IMR-90 (cell line): ENCODE results near the gene SLC25A17. TPM values are rescaled to one million over a fixed set of nuclear protein-coding genes. Genes with fewer than 3 reads are reported as not detected.
A peak's percentile ranks its signal among the peaks of the same experiment; 100 is the strongest.

Experiments
- ATAC-seq: fragments of 200-7000 bp; cut with Tn5 transposase; 2 replicates; pipeline ENCODE4 v1.9.1; 2020; ENCODE audit warnings: low read depth, mild to moderate bottlenecking, moderate library complexity
- BruUV-seq: library from RNA; stranded (reverse); fragments of 400-500 nt; replicated peaks from 2 replicates; lab custom pipeline; 2021; lab: Mats Ljungman, UMichigan
- CTCF ChIA-PET: fragments of 300-600 bp; formaldehyde crosslinking; extraction: SDS; loops from one replicate; lab custom pipeline; 2021; ENCODE audit warnings: antibody characterized with exemption; lab: Yijun Ruan, JAX
- POLR2A ChIA-PET: fragments of 300-600 bp; sonication (Branson Sonifier 250); formaldehyde crosslinking; loops from one replicate; lab custom pipeline; 2022; ENCODE audit warnings: antibody characterized with exemption; ENCODE audit not compliant: unreplicated experiment; lab: Charles Lee
- DNase-seq: peaks from one replicate; pipeline ENCODE4 v3.0.0; 2013
- H2AFZ ChIP-seq: replicated peaks from 2 replicates; pipeline ENCODE3; 2013; ENCODE audit warnings: low read length, mild to moderate bottlenecking; ENCODE audit not compliant: poor library complexity
- H2AK5ac ChIP-seq: 2 replicates; pipeline ENCODE4 v1.6.1; 2013; ENCODE audit warnings: low read depth, low read length, inconsistent platforms
- H2AK9ac ChIP-seq: replicated peaks from 2 replicates; pipeline ENCODE3; 2013; ENCODE audit warnings: mild to moderate bottlenecking, low read depth, low read length, moderate library complexity; ENCODE audit not compliant: poor library complexity
- H2BK120ac ChIP-seq: 2 replicates; pipeline ENCODE4 v1.6.1; 2013; ENCODE audit warnings: low read depth, low read length, inconsistent platforms
- H2BK15ac ChIP-seq: 3 replicates; pipeline ENCODE4 v1.6.1; 2013; ENCODE audit warnings: low read depth, low read length, inconsistent platforms
- H2BK20ac ChIP-seq: 2 replicates; pipeline ENCODE4 v1.6.1; 2013; ENCODE audit warnings: low read depth, mild to moderate bottlenecking, inconsistent platforms, low read length, moderate library complexity
- H2BK5ac ChIP-seq: 2 replicates; pipeline ENCODE4 v1.6.1; 2013; ENCODE audit warnings: mild to moderate bottlenecking, low read depth, low read length, inconsistent platforms; ENCODE audit not compliant: poor library complexity, severe bottlenecking
- H3K14ac ChIP-seq: replicated peaks from 2 replicates; pipeline ENCODE4 v1.6.1; 2013; ENCODE audit warnings: low read depth, low read length, inconsistent platforms
- H3K18ac ChIP-seq: 2 replicates; pipeline ENCODE4 v1.6.1; 2013; ENCODE audit warnings: low read depth, low read length, control low read depth
- H3K23ac ChIP-seq: 2 replicates; pipeline ENCODE4 v1.6.1; 2013; ENCODE audit warnings: low read depth, low read length, inconsistent platforms
- H3K27ac ChIP-seq: 2 replicates; pipeline ENCODE4 v1.5.1; 2013; ENCODE audit warnings: mild to moderate bottlenecking, control low read depth, low read length; ENCODE audit not compliant: insufficient read depth
- H3K27me3 ChIP-seq: 2 replicates; pipeline ENCODE4 v1.6.1; 2013; ENCODE audit warnings: low read length; ENCODE audit not compliant: control insufficient read depth, insufficient read depth
- H3K36me3 ChIP-seq: 2 replicates; pipeline ENCODE4 v1.6.1; 2013; ENCODE audit warnings: low read length, mixed read lengths; ENCODE audit not compliant: control insufficient read depth, insufficient read depth
- H3K4ac ChIP-seq: 2 replicates; pipeline ENCODE4 v1.6.1; 2013; ENCODE audit warnings: low read depth, low read length, inconsistent platforms
- H3K4me1 ChIP-seq: 2 replicates; pipeline ENCODE4 v1.6.1; 2013; ENCODE audit warnings: low read length, mixed read lengths; ENCODE audit not compliant: control insufficient read depth, insufficient read depth
- H3K4me2 ChIP-seq: 2 replicates; pipeline ENCODE4 v1.6.1; 2013; ENCODE audit warnings: low read depth, mild to moderate bottlenecking, control low read depth, low read length, moderate library complexity
- H3K4me3 ChIP-seq: 2 replicates; pipeline ENCODE4 v1.5.1; 2013; ENCODE audit warnings: low read depth, mild to moderate bottlenecking, control low read depth, low read length, moderate library complexity; ENCODE audit not compliant: insufficient read depth
- H3K56ac ChIP-seq: 2 replicates; pipeline ENCODE4 v1.6.1; 2013; ENCODE audit warnings: low read length, inconsistent platforms; ENCODE audit not compliant: insufficient read depth; ENCODE audit errors: extremely low read depth
- H3K79me1 ChIP-seq, 2 experiments: 2 replicates each; pipeline ENCODE4 v1.6.1; 2013; ENCODE audit warnings: low read length in 2 of 2, inconsistent platforms in 1 of 2, low read depth in 1 of 2
- H3K9ac ChIP-seq: 2 replicates; pipeline ENCODE4 v1.6.1; 2013; ENCODE audit warnings: low read depth, low read length, control low read depth
- H3K9me1 ChIP-seq: 2 replicates; pipeline ENCODE4 v1.6.1; 2013; ENCODE audit warnings: low read length, inconsistent platforms; ENCODE audit not compliant: insufficient read depth
- H3K9me3 ChIP-seq: 2 replicates; pipeline ENCODE4 v1.6.1; 2013; ENCODE audit warnings: low read length; ENCODE audit not compliant: control insufficient read depth, insufficient read depth
- H4K20me1 ChIP-seq: 2 replicates; pipeline ENCODE4 v1.6.1; 2013; ENCODE audit warnings: low read length, inconsistent platforms; ENCODE audit not compliant: insufficient read depth
- H4K5ac ChIP-seq: 2 replicates; pipeline ENCODE4 v1.6.1; 2013; ENCODE audit warnings: mild to moderate bottlenecking, low read depth, low read length, control low read depth
- H4K8ac ChIP-seq, 2 experiments: 2 replicates each; pipeline ENCODE4 v1.6.1; 2013; ENCODE audit warnings: low read depth in 2 of 2, low read length in 2 of 2, control low read depth in 1 of 2, inconsistent platforms in 1 of 2
- H4K91ac ChIP-seq: 2 replicates; pipeline ENCODE4 v1.6.1; 2013; ENCODE audit warnings: low read depth, low read length, inconsistent platforms; ENCODE audit not compliant: insufficient read depth
- RCOR1 ChIP-seq: IDR thresholded peaks from 2 replicates; pipeline ENCODE4 v1.6.1; 2012; ENCODE audit warnings: mild to moderate bottlenecking, low read length, improper control_type of control experiment; ENCODE audit not compliant: insufficient replicate concordance
- SMC3 ChIP-seq: fragments of 150-350 bp; IDR thresholded peaks from 2 replicates; pipeline ENCODE4 v1.6.1; 2016; ENCODE audit warnings: low read depth, mild to moderate bottlenecking, antibody characterized with exemption, low read length, moderate library complexity
- WGBS, 2 experiments: methylation state at CpG; one replicate each; pipeline versions ENCODE4 v1.1.5 to v1.1.7; 2013; ENCODE audit warnings: missing lambda C conversion rate in 2 of 2; ENCODE audit not compliant: insufficient read length in 1 of 2; ENCODE audit errors: extremely low coverage in 2 of 2; 5-methylcytosine and 5-hydroxymethylcytosine counted together
- dilution Hi-C: fragments of 300-500 bp; cut with HindIII; formaldehyde crosslinking; loops from one replicate; pipeline ENCODE4 v1.14.3; 2018; ENCODE audit warnings: low sequenced_read_pairs; ENCODE audit not compliant: unreplicated experiment
- in situ Hi-C: fragments of 300-500 bp; cut with MboI; formaldehyde crosslinking; loops from 3 replicates; pipeline ENCODE4 v1.14.3; 2019; ENCODE audit warnings: low sequenced_read_pairs, inconsistent platforms, mixed read lengths
- intact Hi-C: fragments of 100-400 bp; cut with micrococcal nuclease; formaldehyde crosslinking; loops from 2 replicates; pipeline ENCODE4 v1.10.0; 2022
- polyA plus RNA-seq, 3 experiments: library from polyadenylated mRNA; depleted of rRNA; stranded (reverse); fragments of >200 nt; gene quantifications; 2 replicates each; pipeline ENCODE4 v1.2.3, GENCODE V29; 2012; ENCODE audit warnings: low replicate concordance in 1 of 3
- total RNA-seq: library from RNA; depleted of rRNA; stranded (reverse); fragments of >200 nt; gene quantifications from 2 replicates; pipeline ENCODE4 v1.2.3, GENCODE V29; 2012
- TF ChIP-seq, protein P1 (sequence below): fragments of 150-350 bp; IDR thresholded peaks from 2 replicates; pipeline ENCODE4 v1.6.1; 2016; ENCODE audit warnings: low read depth, mild to moderate bottlenecking, low read length, moderate library complexity, borderline replicate concordance

The SLC25A17 gene
- total and polyA plus RNA-seq, 2 of the 4 experiments (the other 2 are of a cell fraction) = 19.6 to 36.0 TPM

DNA sequence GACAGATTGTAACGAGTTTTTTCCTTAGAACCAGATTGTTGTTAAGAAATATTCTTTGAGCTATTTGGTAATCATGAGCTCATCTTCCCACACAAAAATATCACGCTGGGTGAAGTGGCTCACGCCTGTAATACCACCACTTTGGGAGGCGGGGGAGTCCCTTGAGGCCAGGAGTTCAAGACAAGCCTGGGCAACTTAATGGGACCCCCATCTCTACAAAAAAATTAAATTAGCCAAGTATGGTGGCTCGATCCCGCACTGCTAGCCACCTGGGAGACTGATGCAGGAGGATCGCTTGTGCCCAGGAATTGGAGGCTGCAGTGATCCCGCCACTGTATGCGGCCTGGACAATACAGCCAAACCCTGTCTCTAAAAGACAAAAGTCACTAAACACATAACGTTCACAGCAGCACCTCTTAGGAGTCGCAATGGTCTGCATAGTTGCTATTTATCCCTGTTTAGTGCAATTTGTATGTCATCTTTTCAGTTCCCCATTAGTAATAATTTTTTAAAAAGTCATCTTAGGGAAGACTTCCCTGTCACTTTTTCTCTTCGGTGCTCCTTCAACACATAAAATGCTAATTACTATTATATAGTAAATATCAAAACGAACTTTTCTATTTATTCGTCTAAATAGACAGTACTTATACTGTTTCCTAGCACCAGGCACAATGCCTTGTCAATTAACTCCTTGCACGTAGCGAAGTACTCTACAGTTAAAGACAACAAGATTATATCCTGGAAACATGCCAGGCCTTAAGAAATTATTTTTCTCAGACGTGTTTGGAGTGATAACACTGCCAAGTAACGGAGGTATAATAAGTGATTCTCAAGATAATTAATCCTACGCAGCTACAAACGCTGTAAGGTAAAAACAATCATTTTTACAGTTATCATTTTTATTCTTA is 36.2 kb upstream of the SLC25A17 start:
- dilution Hi-C loops = no loop called here
- WGBS, 2 experiments = 67% methylated on average over 3 of the region's 20 CpGs; no CpG with 5 or more reads in 1 of the 2 experiments
- no peak overlapping the region for H2BK15ac ChIP-seq
- peak overlapping the region; percentile 83 for H3K9ac ChIP-seq
- H4K8ac ChIP-seq = peak overlapping the region; percentile 29 to 93; a peak in 2 of 4 replicates
- H3K14ac ChIP-seq = peak overlapping the region; percentile 80
- no peaks in the 10 kb centered on the region for H3K9me3 ChIP-seq
- peak overlapping the region; percentile 94 for H3K4me2 ChIP-seq
- no peak overlapping the region for H4K5ac ChIP-seq
- peaks cover 9% of the 10 kb centered on the region for H3K4me1 ChIP-seq
- peak overlapping the region; percentile 31; the same call in 1 of the 2 replicates for H3K4ac ChIP-seq
- POLR2A ChIA-PET = no interaction called here
- no peak overlapping the region for H3K27ac ChIP-seq
- H2BK5ac ChIP-seq = peak overlapping the region; percentile 21
- H3K79me1 ChIP-seq = peaks cover 2 to 37% of the 10 kb centered on the region in 2 experiments; a peak in 3 of 4 replicates
- H2AK5ac ChIP-seq = no peak overlapping the region
- CTCF ChIA-PET = no interaction called here
- H3K9me1 ChIP-seq = 0 out of 2 replicates have a peak, but pooled peaks cover 3% of the 10 kb centered on the region
- H3K56ac ChIP-seq = no peak overlapping the region
- in situ Hi-C loops = no loop called here
- no peak for DNase-seq
- no peak overlapping the region for H2AK9ac ChIP-seq
- TF ChIP-seq RCOR1 (no peak), SMC3 (no peak)
- TF ChIP-seq, protein P1, sequence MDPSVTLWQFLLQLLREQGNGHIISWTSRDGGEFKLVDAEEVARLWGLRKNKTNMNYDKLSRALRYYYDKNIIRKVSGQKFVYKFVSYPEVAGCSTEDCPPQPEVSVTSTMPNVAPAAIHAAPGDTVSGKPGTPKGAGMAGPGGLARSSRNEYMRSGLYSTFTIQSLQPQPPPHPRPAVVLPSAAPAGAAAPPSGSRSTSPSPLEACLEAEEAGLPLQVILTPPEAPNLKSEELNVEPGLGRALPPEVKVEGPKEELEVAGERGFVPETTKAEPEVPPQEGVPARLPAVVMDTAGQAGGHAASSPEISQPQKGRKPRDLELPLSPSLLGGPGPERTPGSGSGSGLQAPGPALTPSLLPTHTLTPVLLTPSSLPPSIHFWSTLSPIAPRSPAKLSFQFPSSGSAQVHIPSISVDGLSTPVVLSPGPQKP = no peak
- intact Hi-C loops = no loop called here
- no peaks in the 10 kb centered on the region for H3K27me3 ChIP-seq
- peak overlapping the region; percentile 90; the same call in 1 of the 2 replicates for H3K23ac ChIP-seq
- no peak for ATAC-seq
- H3K4me3 ChIP-seq = peak overlapping the region; percentile 67
- peaks cover 1% of the 10 kb centered on the region; the same call in 1 of the 2 replicates for H3K36me3 ChIP-seq
- no TSS peak for BruUV-seq
- no peak overlapping the region for H3K18ac ChIP-seq
- H4K91ac ChIP-seq = no peak overlapping the region
- no peak overlapping the region for H2BK20ac ChIP-seq
- H2AFZ ChIP-seq = no peak overlapping the region
- peaks cover 44% of the 10 kb centered on the region for H4K20me1 ChIP-seq
- no peak overlapping the region for H2BK120ac ChIP-seq
